HepG2 (cell line): ENCODE measurements around the gene E2F1. TPM values are rescaled to one million over a fixed set of nuclear protein-coding genes. Genes with fewer than 3 reads are reported as not detected.

ENCODE experiments used
- CBFB ChIP-seq: sonication (generic); formaldehyde crosslinking; IDR thresholded peaks from 2 replicates; pipeline ENCODE4 v1.4.0; 2020; ENCODE audit warnings: missing genetic modification reagents
- KDM6A ChIP-seq: IDR thresholded peaks from 2 replicates; pipeline ENCODE4 v1.6.1; 2016; ENCODE audit warnings: low read depth
- MED13 ChIP-seq: sonication (generic); formaldehyde crosslinking; IDR thresholded peaks from 2 replicates; pipeline ENCODE4 v1.5.0; 2020; ENCODE audit warnings: missing genetic modification reagents
- POGZ ChIP-seq: sonication (generic); formaldehyde crosslinking; IDR thresholded peaks from 2 replicates; pipeline ENCODE4 v1.4.0; 2020; ENCODE audit warnings: mild to moderate bottlenecking, missing genetic modification reagents
- SETDB1 ChIP-seq: sonication (generic); formaldehyde crosslinking; IDR thresholded peaks from 2 replicates; pipeline ENCODE4 v1.5.1; 2020; ENCODE audit warnings: missing genetic modification reagents, mild to moderate bottlenecking, borderline replicate concordance
- TEAD3 ChIP-seq: optimal IDR thresholded peaks from 2 replicates; pipeline ENCODE3; 2016; ENCODE audit warnings: borderline replicate concordance
- U2AF2 ChIP-seq: fragments of 200-400 bp; formaldehyde crosslinking; IDR thresholded peaks from 2 replicates; pipeline ENCODE4 v1.6.1; 2017; ENCODE audit warnings: low read depth, mild to moderate bottlenecking, low read length
- USF2 ChIP-seq, 2 experiments: sonication (generic) in 1 of 2; formaldehyde crosslinking in 1 of 2; IDR thresholded peaks; 2 replicates each; pipeline versions ENCODE4 v1.5.1 to v1.6.1; 2011 to 2020; ENCODE audit warnings: borderline replicate concordance in 1 of 2, low read depth in 1 of 2, low read length in 1 of 2, mild to moderate bottlenecking in 1 of 2, missing genetic modification reagents in 1 of 2, moderate library complexity in 1 of 2
- ZFP90 ChIP-seq: sonication (generic); formaldehyde crosslinking; IDR thresholded peaks from 2 replicates; pipeline ENCODE4 v1.8.0; 2022; ENCODE audit warnings: missing genetic modification reagents, mild to moderate bottlenecking, inconsistent platforms, borderline replicate concordance
- ZNF350 ChIP-seq: sonication (generic); formaldehyde crosslinking; IDR thresholded peaks from 2 replicates; pipeline ENCODE4 v1.4.0; 2020; ENCODE audit warnings: mild to moderate bottlenecking, low read depth, missing genetic modification reagents, borderline replicate concordance
- ZNF446 ChIP-seq: sonication (generic); formaldehyde crosslinking; IDR thresholded peaks from 2 replicates; pipeline ENCODE4 v1.5.0; 2020; ENCODE audit warnings: mild to moderate bottlenecking, missing genetic modification reagents
- ZNF512B ChIP-seq: sonication (generic); formaldehyde crosslinking; IDR thresholded peaks from 2 replicates; pipeline ENCODE4 v1.5.1; 2020; ENCODE audit warnings: missing genetic modification reagents, mild to moderate bottlenecking, borderline replicate concordance
- ZNF557 ChIP-seq: sonication (generic); formaldehyde crosslinking; IDR thresholded peaks from 2 replicates; pipeline ENCODE4 v1.4.0; 2020; ENCODE audit warnings: missing genetic modification reagents
- ZSCAN12 ChIP-seq: sonication (generic); formaldehyde crosslinking; IDR thresholded peaks from 2 replicates; pipeline ENCODE4 v1.9.0; 2021; ENCODE audit warnings: mild to moderate bottlenecking, missing genetic modification reagents
- polyA plus RNA-seq, 8 experiments: library from polyadenylated mRNA; depleted of rRNA in 3 of 8; stranded (reverse) in 7 of 8; unstranded in 1 of 8; fragments of >200 nt; fragmentation: Illumina TruSeq in 4 of 8; extraction: Trizol in 4 of 8; gene quantifications; 2 replicates each; pipeline versions ENCODE4 v1.2.1 to v1.2.3, GENCODE V29; 2011 to 2016; ENCODE audit warnings: low read depth in 4 of 8, missing spikeins in 1 of 8, mixed read lengths in 1 of 8; ENCODE audit not compliant: insufficient read depth in 1 of 8
- total RNA-seq, 5 experiments: library from RNA; depleted of rRNA; stranded (reverse); fragments of >200 nt; fragmentation: Illumina TruSeq; extraction: Trizol; gene quantifications; 2 replicates each; pipeline ENCODE4 v1.2.3, GENCODE V29; 2016; ENCODE audit warnings: low read depth in 1 of 5
- TF ChIP-seq, protein P1 (sequence below): sonication (generic); formaldehyde crosslinking; IDR thresholded peaks from 2 replicates; pipeline ENCODE4 v1.4.0; 2020; ENCODE audit warnings: mild to moderate bottlenecking, missing genetic modification reagents
- TF ChIP-seq, protein P2 (sequence below): fragments of 450-650 bp; IDR thresholded peaks from 2 replicates; pipeline ENCODE4 v1.6.1; 2017
- TF ChIP-seq, protein P3 (sequence below): sonication (generic); formaldehyde crosslinking; IDR thresholded peaks from 2 replicates; pipeline ENCODE4 v1.4.0; 2020; ENCODE audit warnings: mild to moderate bottlenecking, missing genetic modification reagents
- TF ChIP-seq, protein P4 (sequence below): IDR thresholded peaks from 2 replicates; pipeline ENCODE4 v1.6.1; 2016

The E2F1 gene
- total and polyA plus RNA-seq, 2 of the 13 experiments (the other 11 are each of a cell fraction or from before 2014, with no cell fraction given), result 25.5 to 39.4 TPM

- TF ChIP-seq KDM6A (no peak), ZSCAN12 (CRISPR knock-in tag) (peak; percentile 87), ZNF350 (peak; percentile 7; the same call in 1 of the 2 replicates), SETDB1 (CRISPR knock-in tag) (no peak), ZNF557 (CRISPR knock-in tag) (peak; percentile 84; the same call in 1 of the 2 replicates), USF2 (IDR thresholded peaks at IDR 0.05; ENCODE audit: low read depth, low read length) (peak; percentile 46), USF2 (CRISPR knock-in tag; IDR thresholded peaks at IDR 0.05; ENCODE audit: borderline replicate concordance) (peak; percentile 77), POGZ (CRISPR knock-in tag) (0 out of 2 replicates have a peak, but pooled peaks have one; percentile 61), ZNF446 (peak; percentile 82; the same call in 1 of the 2 replicates), U2AF2 (0 out of 2 replicates have a peak, but pooled peaks have one; percentile 25), CBFB (CRISPR knock-in tag) (peak; percentile 50), MED13 (CRISPR knock-in tag) (no peak), TEAD3 (CRISPR knock-in tag) (no peak), ZFP90 (CRISPR knock-in tag) (peak; percentile 92; the same call in 1 of the 2 replicates), ZNF512B (CRISPR knock-in tag) (no peak)
- TF ChIP-seq, protein P1, sequence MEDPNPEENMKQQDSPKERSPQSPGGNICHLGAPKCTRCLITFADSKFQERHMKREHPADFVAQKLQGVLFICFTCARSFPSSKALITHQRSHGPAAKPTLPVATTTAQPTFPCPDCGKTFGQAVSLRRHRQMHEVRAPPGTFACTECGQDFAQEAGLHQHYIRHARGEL, result no peak
- TF ChIP-seq, protein P2, sequence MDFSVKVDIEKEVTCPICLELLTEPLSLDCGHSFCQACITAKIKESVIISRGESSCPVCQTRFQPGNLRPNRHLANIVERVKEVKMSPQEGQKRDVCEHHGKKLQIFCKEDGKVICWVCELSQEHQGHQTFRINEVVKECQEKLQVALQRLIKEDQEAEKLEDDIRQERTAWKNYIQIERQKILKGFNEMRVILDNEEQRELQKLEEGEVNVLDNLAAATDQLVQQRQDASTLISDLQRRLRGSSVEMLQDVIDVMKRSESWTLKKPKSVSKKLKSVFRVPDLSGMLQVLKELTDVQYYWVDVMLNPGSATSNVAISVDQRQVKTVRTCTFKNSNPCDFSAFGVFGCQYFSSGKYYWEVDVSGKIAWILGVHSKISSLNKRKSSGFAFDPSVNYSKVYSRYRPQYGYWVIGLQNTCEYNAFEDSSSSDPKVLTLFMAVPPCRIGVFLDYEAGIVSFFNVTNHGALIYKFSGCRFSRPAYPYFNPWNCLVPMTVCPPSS, result no peak
- TF ChIP-seq, protein P3, sequence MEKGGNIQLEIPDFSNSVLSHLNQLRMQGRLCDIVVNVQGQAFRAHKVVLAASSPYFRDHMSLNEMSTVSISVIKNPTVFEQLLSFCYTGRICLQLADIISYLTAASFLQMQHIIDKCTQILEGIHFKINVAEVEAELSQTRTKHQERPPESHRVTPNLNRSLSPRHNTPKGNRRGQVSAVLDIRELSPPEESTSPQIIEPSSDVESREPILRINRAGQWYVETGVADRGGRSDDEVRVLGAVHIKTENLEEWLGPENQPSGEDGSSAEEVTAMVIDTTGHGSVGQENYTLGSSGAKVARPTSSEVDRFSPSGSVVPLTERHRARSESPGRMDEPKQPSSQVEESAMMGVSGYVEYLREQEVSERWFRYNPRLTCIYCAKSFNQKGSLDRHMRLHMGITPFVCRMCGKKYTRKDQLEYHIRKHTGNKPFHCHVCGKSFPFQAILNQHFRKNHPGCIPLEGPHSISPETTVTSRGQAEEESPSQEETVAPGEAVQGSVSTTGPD, result no peak
- TF ChIP-seq, protein P4, sequence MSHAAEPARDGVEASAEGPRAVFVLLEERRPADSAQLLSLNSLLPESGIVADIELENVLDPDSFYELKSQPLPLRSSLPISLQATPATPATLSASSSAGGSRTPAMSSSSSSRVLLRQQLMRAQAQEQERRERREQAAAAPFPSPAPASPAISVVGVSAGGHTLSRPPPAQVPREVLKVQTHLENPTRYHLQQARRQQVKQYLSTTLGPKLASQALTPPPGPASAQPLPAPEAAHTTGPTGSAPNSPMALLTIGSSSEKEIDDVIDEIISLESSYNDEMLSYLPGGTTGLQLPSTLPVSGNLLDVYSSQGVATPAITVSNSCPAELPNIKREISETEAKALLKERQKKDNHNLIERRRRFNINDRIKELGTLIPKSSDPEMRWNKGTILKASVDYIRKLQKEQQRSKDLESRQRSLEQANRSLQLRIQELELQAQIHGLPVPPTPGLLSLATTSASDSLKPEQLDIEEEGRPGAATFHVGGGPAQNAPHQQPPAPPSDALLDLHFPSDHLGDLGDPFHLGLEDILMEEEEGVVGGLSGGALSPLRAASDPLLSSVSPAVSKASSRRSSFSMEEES, result peak; percentile 88
Observed at GRCh38 chr20:33686100-33686983, at the start of gene E2F1 (continued).
